Lung (tissue), 12 donors: ENCODE results near the gene EBLN1. TPM values are rescaled to one million over a fixed set of nuclear protein-coding genes. Genes with fewer than 3 reads are reported as not detected.

Source experiments
- ATAC-seq: fragments of 200-7000 bp; cut with Tn5 transposase; one replicate; pipeline ENCODE4 v1.9.1; 2020; ENCODE audit warnings: moderate number of reproducible peaks; ENCODE audit not compliant: insufficient read depth, low FRiP score
- DNase-seq, 3 donors: peaks; one replicate each; pipeline ENCODE4 v3.0.0-alpha.2; 2013 to 2017
- H3K27ac ChIP-seq, 2 donors: one replicate each; pipeline ENCODE4 v1.5.1; 2013; ENCODE audit warnings: mild to moderate bottlenecking in 2 of 2, moderate library complexity in 2 of 2, control low read depth in 1 of 2, inconsistent platforms in 1 of 2, low read depth in 1 of 2, low read length in 1 of 2
- H3K27me3 ChIP-seq, 3 donors: one replicate each; pipeline ENCODE4 v1.5.1; 2013; ENCODE audit warnings: low read length in 2 of 3; ENCODE audit not compliant: control insufficient read depth in 3 of 3, insufficient read depth in 3 of 3
- H3K36me3 ChIP-seq, 4 donors: one replicate each; pipeline ENCODE4 v1.5.1; 2013; ENCODE audit warnings: low read length in 4 of 4, mild to moderate bottlenecking in 1 of 4, moderate library complexity in 1 of 4; ENCODE audit not compliant: control insufficient read depth in 4 of 4, insufficient read depth in 4 of 4
- H3K4me1 ChIP-seq, 5 donors: one replicate each; pipeline ENCODE4 v1.5.1; 2013; ENCODE audit warnings: low read length in 5 of 5, mild to moderate bottlenecking in 2 of 5, moderate library complexity in 1 of 5; ENCODE audit not compliant: control insufficient read depth in 5 of 5, insufficient read depth in 5 of 5
- H3K4me3 ChIP-seq: one replicate; pipeline ENCODE4 v1.5.1; 2013; ENCODE audit warnings: mild to moderate bottlenecking, control low read depth, moderate library complexity
- H3K9ac ChIP-seq, 2 donors: one replicate each; pipeline ENCODE4 v1.5.1; 2013; ENCODE audit warnings: low read length in 2 of 2, control low read depth in 1 of 2; ENCODE audit not compliant: insufficient read depth in 1 of 2
- H3K9me3 ChIP-seq, 4 donors: one replicate each; pipeline ENCODE4 v1.5.1; 2013; ENCODE audit warnings: low read length in 3 of 4, mild to moderate bottlenecking in 1 of 4, moderate library complexity in 1 of 4; ENCODE audit not compliant: control insufficient read depth in 4 of 4, insufficient read depth in 3 of 4
- WGBS, 2 donors: extraction: QIAGEN DNeasy Blood & Tissue Kit; methylation state at CpG; one replicate each; pipeline ENCODE4 v1.1.7; 2013; 5-methylcytosine and 5-hydroxymethylcytosine counted together
- polyA plus RNA-seq, 2 donors: library from polyadenylated mRNA; stranded (reverse); fragments of 200-250 nt; gene quantifications; one replicate each; pipeline ENCODE4 v1.2.1, GENCODE V29; 2013
- total RNA-seq, 2 donors: library from RNA; depleted of rRNA in 1 of 2; stranded (reverse); fragments of >200 nt in 1 of 2; gene quantifications; one replicate each; pipeline ENCODE4 v1.2.1, GENCODE V29; 2014 to 2021
- TF ChIP-seq, protein P1 (sequence below): IDR thresholded peaks from 2 replicates; pipeline ENCODE4 v1.5.1; 2012; ENCODE audit warnings: mild to moderate bottlenecking; ENCODE audit errors: control extremely low read depth, extremely low read depth
- donor health status: control.
- donor health status: control.
- donor health status: Bipolar disorder and iron deficiency.
- donor health status: healthy.
- donor health status: DM: yes; HTN: yes; CAD: no.

Gene EBLN1
- total and polyA plus RNA-seq, 4 donors: not detected

DNA sequence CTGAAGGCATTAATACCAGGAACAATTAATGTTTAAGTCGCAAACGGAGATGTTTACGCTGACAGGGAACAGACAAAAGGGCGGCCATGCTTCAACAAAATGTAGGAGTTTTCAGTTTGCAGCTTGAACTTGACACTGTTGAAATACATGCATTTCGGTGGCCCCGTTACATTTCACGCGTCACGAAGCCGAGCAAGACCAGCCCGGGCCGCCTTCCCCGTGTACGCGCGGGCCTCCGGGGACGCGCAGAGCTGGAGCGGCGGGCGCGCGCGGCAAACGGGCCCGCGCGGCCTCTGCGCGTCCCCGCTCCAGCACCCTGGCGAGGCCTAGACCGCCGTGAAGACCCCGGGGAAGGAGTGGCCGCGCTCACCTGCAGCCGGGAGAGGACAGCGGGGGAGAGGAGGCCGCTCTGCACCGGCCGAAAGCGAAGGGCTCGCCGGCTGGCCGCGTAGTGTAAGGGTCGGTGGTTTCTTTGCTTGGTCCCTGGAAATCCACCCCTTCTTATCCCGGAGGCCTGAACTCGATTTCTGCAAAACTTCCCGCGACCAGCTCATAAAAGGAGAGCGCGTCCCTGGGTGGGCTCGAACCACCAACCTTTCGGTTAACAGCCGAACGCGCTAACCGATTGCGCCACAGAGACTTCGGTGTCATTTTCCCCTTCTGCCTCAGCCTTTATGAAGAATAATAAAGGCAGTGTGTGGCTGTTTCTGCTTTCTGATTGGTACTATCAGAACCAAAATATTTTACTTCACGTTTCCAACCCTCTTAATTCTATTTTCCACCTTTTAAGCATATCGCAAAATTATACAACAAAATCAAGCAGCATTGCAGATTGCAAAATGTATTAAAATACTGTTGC is 11.4 kb upstream of the EBLN1 start:
- no peaks in the 10 kb centered on the region for H3K36me3 ChIP-seq
- peaks cover 0 to 11% (median 0%) of the 10 kb centered on the region in 5 donors for H3K4me1 ChIP-seq
- TF ChIP-seq, protein P1, sequence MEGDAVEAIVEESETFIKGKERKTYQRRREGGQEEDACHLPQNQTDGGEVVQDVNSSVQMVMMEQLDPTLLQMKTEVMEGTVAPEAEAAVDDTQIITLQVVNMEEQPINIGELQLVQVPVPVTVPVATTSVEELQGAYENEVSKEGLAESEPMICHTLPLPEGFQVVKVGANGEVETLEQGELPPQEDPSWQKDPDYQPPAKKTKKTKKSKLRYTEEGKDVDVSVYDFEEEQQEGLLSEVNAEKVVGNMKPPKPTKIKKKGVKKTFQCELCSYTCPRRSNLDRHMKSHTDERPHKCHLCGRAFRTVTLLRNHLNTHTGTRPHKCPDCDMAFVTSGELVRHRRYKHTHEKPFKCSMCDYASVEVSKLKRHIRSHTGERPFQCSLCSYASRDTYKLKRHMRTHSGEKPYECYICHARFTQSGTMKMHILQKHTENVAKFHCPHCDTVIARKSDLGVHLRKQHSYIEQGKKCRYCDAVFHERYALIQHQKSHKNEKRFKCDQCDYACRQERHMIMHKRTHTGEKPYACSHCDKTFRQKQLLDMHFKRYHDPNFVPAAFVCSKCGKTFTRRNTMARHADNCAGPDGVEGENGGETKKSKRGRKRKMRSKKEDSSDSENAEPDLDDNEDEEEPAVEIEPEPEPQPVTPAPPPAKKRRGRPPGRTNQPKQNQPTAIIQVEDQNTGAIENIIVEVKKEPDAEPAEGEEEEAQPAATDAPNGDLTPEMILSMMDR: no peak
- H3K27ac ChIP-seq: peak overlapping the region; percentile 84 to 96
- H3K4me3 ChIP-seq: peak overlapping the region; percentile 62
- H3K27me3 ChIP-seq: peaks cover 0 to 1% (median 0%) of the 10 kb centered on the region in 3 donors
- DNase-seq (peak; percentile 96 to 97 (median 97)), ATAC-seq (peak; percentile 95)
- H3K9ac ChIP-seq: peak overlapping the region; percentile 60 to 98
- 1% methylated on average over 65 of the region's 65 CpGs for WGBS, 2 donors
- H3K9me3 ChIP-seq: no peaks in the 10 kb centered on the region

DNA sequence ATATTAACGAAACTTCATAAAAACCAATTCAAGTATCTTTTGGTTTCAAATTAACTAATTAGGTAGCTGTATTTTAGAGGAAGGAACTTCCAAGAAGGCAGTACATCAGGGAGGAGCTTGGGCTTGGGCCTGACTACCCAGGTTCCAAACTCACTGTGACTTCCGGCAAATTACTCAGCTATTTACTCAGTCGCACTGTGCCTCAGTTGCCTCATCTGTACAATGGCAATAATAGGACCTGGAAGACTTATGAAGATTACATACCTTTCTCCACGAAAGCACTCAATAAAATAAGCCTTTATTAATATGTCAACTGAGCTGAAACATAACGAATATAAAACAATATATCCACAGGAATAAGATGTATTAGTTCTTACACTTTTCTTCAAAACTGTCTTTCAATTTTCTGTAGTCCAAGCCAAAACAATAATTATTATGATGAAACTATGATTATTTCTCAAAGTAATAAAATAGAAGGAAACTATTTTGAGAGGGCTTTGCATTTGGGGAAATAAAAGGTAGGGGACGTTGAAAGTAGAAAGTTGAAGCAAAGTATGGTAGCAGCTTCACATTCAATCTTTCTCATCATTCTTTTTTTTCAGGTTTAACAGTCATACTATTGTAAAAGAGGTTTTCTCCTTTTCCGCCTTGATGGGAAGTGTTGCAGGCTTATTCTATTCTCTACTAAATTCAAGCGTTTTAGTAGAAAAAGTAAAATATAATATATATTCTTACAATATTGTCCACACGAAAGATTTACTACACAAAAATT is 10.5 kb upstream of the EBLN1 start:
- Histone ChIP-seq H3K27me3 (no peaks in the 10 kb centered on the region), H3K36me3 (no peaks in the 10 kb centered on the region), H3K9me3 (no peaks in the 10 kb centered on the region), H3K4me3 (no peak overlapping the region), H3K27ac (peak overlapping the region in 1 of 2 donors; percentile 84), H3K9ac (peak overlapping the region; percentile 60 to 98), H3K4me1 (peaks cover 0 to 11% (median 0%) of the 10 kb centered on the region in 5 donors)
- ATAC-seq (no peak), DNase-seq (peak in 1 of 3 donors; percentile 19)
- 48 to 56% methylated on average over 9 of the region's 9 CpGs for WGBS, 2 donors
- TF ChIP-seq, protein P1: no peak

DNA sequence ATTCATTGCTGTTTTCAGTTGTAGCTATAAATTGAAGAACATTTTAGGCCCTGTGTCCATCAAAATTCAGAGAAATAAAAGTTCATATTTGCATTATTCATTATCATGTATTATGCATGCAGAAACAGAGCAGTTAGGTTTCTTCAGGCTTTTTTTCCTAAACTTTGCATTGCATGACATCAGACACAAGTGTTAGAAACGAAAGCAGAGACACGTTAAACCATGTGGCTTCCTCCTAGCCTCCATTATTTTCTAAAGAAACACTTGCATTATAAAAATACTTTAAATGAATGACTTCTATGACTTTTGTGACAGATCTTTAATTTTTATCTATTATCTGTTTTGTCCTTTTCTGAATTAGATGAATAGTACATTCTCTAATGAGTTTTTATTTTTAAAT is 8.8 kb upstream of the EBLN1 start:
- H3K9me3 ChIP-seq: peaks cover 0 to 5% (median 0%) of the 10 kb centered on the region in 4 donors
- no peaks in the 10 kb centered on the region for H3K27me3 ChIP-seq
- no peak for DNase-seq
- no peak overlapping the region for H3K27ac ChIP-seq
- H3K4me3 ChIP-seq: no peak overlapping the region
- TF ChIP-seq, protein P1: no peak
- peaks cover 0 to 11% (median 0%) of the 10 kb centered on the region in 5 donors for H3K4me1 ChIP-seq
- WGBS, 2 donors: 53 to 82% methylated on average over 2 of the region's 2 CpGs
- no peak overlapping the region for H3K9ac ChIP-seq
- no peak for ATAC-seq
- H3K36me3 ChIP-seq: no peaks in the 10 kb centered on the region
